SIG-M5 treated with dmso at 0.1 percent for 504 hours (cell line): ENCODE measurements around the gene CBX6.
A peak's percentile ranks its signal among the peaks of the same experiment; 100 is the strongest.

Experiments
- DNase-seq: peaks from one replicate; lab custom pipeline; 2025; ENCODE audit not compliant: unreplicated experiment; lab: John Stamatoyannopoulos, UW

Gene CBX6

GRCh38 chr22:38841211-38841610, 30.8 kb downstream of the CBX6 start:
- DNase-seq = no peak

GRCh38 chr22:38840129-38840528, 31.9 kb downstream of the CBX6 start:
- no peak for DNase-seq

DNA sequence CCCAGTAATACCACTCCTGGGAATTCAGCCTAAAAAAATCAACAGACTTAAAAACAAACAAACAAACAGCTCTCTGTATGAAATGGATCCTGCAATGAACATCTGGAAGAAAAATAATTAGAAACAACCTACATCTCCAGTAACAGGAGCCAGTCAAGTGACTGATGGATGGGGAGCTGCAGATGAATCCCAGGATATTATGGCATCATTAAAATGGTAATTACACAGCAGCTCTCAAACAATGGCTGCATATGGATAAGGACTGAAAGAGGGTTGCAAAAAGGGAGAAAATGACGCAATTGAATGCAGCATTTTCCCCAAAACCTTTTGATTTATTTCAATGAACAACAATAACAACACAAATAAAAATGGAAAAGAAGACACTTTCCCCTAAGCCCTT, 32.3 kb downstream of the CBX6 start:
- DNase-seq = no peak

DNA sequence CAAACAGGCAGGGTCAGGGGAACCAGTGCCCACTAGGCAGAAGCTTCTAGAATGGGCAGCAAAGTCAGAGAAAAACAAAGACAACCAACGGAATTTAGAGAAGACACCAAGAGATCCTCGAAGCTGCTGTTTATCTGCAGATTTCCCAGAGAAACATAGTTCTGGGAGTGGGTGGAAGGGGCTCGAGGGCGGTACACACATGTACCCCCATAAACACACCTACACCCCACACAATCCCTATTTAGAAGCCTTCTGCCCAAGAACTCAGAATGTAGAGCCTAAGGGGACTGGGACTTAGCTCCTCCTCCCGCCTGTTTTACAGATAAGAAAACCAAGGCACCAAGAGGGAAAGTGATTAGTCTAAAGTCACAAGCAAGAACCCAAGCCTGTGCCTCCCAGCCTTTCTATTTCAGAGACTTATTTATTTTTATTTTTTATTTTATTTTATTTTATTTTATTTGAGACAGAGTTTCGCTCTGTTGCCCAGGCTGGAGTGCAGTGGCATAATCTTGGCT, 34.5 kb downstream of the CBX6 start:
- no peak for DNase-seq

DNA sequence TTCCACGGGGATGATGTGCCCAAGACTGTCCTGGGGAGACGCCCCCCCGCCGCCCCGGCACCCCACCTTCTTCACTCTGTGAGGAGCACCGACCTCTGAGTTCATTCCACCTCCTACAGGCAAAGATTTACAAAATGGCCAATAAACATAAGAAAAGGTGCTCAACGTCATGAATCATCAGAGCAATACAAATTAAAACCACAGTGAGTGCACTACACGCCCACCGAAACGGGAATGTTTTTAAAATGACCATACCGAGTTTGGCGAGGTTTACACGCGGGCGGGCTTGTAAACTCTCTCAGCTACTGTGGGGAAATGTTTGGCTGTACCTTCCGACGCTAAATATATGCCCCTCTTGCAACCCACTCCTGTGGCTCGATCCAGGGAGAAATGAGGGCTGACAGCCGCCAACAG, 36.1 kb downstream of the CBX6 start:
- no peak for DNase-seq

- no peak for DNase-seq
Measured at GRCh38 chr22:38834991-38835390, 37.0 kb downstream of the CBX6 start.

DNA sequence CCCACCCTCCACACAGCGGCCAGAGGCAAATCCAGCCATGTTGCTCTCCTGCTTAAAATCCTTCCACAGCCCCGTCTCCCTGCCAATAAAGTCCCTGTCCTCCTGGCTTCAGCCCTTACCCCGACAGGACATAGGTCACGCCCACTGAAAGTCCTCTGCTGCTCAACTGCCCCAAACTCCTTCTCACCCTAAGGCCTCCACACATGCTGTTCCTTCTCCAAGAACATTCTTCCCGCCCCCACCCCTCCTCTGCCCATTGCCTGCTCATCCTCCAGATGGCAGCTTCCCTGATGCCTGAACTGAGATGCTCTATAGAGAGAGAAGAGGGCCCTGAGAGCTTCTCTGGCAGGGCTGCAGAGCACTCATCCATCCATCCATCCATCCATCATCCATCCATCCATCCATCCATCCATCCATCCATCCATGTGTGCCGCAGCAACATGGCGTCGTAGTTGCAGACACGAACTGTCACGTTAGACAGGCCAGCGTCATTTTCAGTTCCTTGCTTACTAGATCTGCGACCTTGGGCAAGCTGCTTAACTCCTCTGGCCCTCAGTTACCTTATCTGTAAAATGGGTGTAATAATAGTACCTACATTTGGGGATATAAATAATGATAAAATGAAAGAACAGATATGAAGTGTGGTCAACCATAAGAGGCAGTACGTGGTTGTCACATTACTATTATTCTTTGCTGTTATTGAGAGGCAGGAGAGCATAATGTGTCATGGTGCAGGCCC, 37.6 kb downstream of the CBX6 start:
- DNase-seq = no peak

GRCh38 chr22:38833061-38833460, 39.0 kb downstream of the CBX6 start:
- no peak for DNase-seq

- no peak for DNase-seq
Measured at GRCh38 chr22:38832005-38832978, 39.7 kb downstream of the CBX6 start.

- DNase-seq = peak; percentile 64
Measured at GRCh38 chr22:38831166-38831945, 40.7 kb downstream of the CBX6 start.

DNA sequence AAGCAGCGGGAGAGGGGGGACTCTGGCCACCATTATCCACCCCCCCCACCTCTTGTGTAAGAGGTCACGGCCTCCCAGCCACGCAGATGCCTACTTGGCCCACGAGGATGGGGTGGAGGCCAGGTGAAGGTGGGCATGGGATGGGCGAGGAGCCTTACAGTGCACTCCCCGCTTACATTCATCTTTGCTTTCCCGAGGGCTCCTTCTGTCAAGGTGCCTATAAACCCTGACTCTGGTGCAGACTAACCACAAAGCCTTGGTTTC, 41.2 kb downstream of the CBX6 start:
- no peak for DNase-seq

DNA sequence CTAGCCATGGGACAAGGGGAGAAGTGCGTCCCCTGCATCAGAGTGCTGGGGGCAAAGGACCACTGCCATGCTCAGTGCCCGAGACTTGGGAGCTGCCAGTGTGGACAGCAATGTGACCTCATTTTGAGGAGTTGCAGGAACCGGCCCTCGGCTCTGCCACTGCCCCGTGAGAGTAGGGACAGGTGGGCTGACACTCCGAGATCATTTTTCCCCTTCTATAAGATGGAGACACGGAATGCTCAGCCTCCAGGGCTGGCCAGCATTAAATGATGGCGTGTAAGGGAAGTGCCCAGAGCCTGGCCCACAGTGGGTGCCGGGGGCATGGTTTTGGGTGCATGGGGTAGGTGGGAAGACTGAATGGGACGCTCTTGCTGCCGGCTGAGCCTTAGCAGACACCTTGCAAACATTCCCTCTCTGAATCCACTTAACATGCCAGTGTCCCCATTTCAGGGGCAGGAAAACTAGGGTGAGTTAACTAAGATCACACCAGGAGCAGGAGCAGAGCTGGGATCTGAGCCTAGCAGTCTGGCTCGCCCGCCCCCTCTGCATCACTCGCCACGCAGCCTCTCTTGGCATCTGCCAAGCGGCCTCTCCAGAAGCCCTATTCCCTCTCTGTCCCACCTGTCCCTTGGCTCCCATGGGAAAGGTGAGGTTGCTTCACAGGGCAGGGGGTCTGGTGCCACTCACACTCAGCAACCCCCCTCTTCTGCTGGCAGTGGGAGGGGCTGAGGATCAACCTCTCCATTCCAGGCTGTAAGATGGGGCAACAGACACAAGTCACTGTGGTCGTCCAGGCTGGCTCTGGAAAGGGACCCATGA, 41.8 kb downstream of the CBX6 start:
- no peak for DNase-seq

DNA sequence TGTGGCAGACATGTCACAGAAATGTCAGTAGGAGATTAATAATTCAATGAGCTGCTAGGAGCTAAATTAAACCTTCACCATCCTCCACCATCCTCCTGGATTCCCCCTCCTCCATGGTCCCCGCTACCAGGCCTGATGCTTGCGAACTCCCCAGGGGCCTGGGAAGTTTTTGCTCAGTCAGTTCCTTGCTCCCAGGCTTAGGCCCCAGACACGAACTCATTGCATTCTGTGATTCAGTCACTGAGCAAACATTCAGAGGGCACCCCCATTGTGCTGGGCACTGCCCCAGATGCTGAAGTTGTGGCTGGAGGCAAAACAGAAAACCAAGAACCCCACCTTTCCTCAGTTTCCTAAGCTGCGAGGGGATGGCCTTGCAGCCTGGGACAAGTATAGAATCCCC, 42.5 kb downstream of the CBX6 start:
- DNase-seq = no peak

DNA sequence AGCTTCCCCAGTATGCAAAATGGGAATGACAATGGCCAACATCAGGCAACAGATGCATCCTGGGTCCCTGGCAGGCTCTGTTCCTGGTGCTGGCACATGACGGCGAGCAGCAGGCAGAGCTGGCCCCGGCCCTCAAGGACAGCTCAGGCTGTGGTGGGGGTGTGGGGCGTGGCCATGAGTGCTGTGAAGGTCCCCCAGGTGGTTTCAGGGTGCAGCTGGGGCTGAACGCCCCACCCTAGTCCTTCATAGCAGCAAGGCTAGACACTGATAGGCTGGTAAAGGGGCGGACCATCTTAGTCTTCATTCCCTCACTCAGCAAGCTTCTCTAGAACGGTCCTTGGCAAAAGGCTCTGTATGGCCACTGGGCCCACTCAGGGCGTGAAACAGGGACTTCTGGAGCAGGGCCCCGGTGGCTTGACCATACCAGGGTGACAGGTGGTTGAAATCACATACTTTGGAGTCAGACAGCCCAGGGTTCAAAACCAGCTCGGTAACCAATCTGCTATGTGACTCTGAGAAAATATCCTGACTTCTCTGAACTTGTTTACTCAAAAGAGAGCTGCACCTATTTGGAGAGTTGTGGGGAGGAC, 43.3 kb downstream of the CBX6 start:
- no peak for DNase-seq

DNA sequence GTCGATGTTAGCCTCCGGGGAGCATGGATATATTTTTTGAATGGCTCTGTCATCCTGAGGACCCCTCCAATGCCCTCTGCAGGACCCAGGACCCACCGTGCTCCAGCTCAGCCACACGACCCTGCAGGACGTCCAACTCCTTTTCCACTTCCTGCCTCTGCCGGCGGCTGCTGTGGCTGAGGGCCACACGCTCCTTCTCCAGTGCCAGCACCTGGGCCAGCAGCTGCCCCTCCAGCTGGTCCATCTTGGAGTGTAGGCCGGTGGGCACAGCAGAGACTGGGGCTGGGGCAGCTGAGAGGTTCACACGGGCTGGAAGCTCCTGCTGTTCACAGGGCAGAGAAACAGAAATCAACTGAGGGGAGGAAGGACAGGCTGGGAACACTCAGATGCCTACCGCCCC, 43.8 kb downstream of the CBX6 start:
- no peak for DNase-seq

- no peak for DNase-seq
Measured at GRCh38 chr22:38827510-38827909, 44.5 kb downstream of the CBX6 start.

DNA sequence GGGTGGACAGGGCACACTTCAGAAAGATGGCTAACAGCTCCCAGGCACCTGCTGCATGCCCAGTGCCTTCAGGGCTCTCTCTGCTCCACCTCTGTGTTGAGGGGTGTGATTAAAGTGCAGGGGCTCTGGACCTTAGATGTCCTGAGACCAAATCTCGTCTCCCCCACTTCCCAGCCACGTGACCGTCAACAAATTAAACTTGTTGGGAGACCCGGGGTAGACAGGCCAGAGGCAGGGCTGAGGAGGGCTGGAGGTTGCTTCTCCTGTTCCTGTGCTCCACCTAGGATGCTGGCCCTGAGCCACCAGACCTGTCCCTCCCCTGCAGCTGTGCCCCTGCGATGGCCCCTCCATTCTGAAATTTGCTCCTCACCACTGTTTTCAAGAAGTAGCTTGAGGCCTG, 45.2 kb downstream of the CBX6 start:
- no peak for DNase-seq

GRCh38 chr22:38826386-38826785, 45.6 kb downstream of the CBX6 start:
- DNase-seq = no peak

DNA sequence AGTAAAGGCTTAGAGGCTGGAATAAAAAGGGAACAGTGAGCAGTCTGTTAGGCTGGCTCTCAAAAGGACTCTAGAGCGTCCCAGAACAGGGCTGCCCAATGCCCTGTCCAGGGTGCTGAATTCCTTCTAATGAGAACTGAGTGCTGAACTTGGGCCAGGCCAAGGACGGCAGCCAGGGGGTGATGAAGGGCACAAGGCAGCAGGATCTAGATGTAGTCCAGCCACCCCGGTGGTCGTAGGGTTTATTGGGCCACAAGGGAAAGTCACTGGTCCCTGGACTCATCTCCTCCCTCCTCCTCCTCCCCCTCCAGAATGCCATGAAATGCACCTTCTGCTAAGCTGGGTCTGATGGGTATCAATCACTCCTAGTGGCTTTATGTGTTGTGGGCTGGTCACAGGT, 47.4 kb downstream of the CBX6 start:
- peak; percentile 58 for DNase-seq

GRCh38 chr22:38823637-38824036, 48.4 kb downstream of the CBX6 start:
- DNase-seq = no peak
